Measurements from ENCODE around the gene ARFGAP3. TPM values are rescaled to one million over a fixed set of nuclear protein-coding genes. Genes with fewer than 3 reads are reported as not detected.

The ARFGAP3 gene
- total RNA-seq, 1 experiment from 2014 or later: 15.0 TPM

DNA sequence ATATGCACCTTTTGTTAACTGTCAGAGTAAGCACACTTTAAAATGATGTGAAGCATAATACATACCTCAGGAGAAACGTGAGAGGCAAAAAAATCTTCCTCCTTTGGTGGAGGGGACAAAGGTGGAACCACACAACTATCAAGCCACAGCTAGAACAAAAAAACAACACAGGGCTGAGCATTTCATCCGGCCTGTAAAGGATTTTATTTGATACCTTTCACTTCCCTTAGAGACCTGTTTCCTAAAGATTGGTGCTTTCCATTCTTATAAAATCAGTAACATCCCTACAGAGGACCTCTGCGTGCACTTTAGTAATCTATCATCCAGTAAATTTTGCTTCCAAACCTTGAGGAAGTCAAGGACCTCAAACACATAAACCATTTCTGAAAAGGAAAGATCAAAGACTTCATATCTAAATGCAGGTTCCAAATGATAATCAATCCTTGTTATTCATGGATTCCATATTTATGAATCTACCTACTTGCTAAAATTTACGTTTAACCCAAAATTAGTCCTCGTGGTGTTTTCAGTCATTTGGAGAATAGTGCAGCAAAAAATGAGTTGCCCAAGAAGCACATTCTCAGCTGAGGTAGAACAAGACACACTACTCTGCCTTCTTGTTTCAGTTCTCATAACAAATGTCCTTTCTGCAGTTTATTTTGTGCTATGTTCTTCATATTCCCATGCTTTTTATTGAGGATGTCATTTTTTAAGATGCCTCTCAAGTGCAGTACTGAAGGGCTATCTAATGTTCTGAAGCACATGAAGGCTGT lies 22.7 kb downstream of the ARFGAP3 start:
- Histone ChIP-seq H3K79me1 (ENCODE audit: insufficient read depth, low read depth, low read length, poor library complexity, severe bottlenecking) (no peaks in the 10 kb centered on the region), H2AFZ (ENCODE audit: low read length) (no peak overlapping the region), H3K79me2 (ENCODE audit: insufficient read depth, low read length) (no peaks in the 10 kb centered on the region), H2BK120ac (ENCODE audit: low read depth, low read length, poor library complexity, severe bottlenecking) (no peak overlapping the region), H2BK5ac (ENCODE audit: insufficient read length, low read length) (no peak overlapping the region), H4K5ac (ENCODE audit: insufficient read length, low read depth, low read length) (no peak overlapping the region), H3K4me2 (ENCODE audit: insufficient read depth, insufficient read length, low read length) (no peak overlapping the region), H3K18ac (ENCODE audit: insufficient read length, low read depth, low read length) (no peak overlapping the region), H3K23ac (ENCODE audit: insufficient read length, low read depth, low read length) (no peak overlapping the region), H3K56ac (ENCODE audit: insufficient read length, low read depth, low read length) (no peak overlapping the region), H2AK5ac (ENCODE audit: insufficient read length, low read length) (no peak overlapping the region), H4K8ac (replicated peaks; ENCODE audit: insufficient read length, low read depth, low read length) (no peak overlapping the region), H3K27ac (ENCODE audit: insufficient read length, low read depth, low read length) (no peak overlapping the region), H3K23me2 (ENCODE audit: insufficient read length, low read depth, low read length, poor library complexity, severe bottlenecking) (no peaks in the 10 kb centered on the region), H2BK15ac (ENCODE audit: low read depth, low read length) (no peak overlapping the region), H3K9me3 (ENCODE audit: control insufficient read depth, low read depth, low read length) (no peaks in the 10 kb centered on the region), H4K20me1 (ENCODE audit: control insufficient read depth, insufficient read depth, insufficient read length) (no peaks in the 10 kb centered on the region), H3K9ac (ENCODE audit: extremely low read depth, insufficient read length, low read length) (no peak overlapping the region), H3T11ph (ENCODE audit: low read length) (no peak overlapping the region), H2BK20ac (ENCODE audit: low read depth, low read length, poor library complexity, severe bottlenecking) (no peak overlapping the region), H4K91ac (ENCODE audit: insufficient read length, low read depth, low read length) (no peak overlapping the region), H3K27me3 (ENCODE audit: insufficient read depth, low read length) (no peaks in the 10 kb centered on the region), H3K14ac (ENCODE audit: insufficient read depth, low read length) (no peak overlapping the region), H2BK12ac (ENCODE audit: insufficient read length, low read depth, low read length) (no peak overlapping the region), H3K4ac (ENCODE audit: low read depth, low read length) (no peak overlapping the region), H3K4me1 (ENCODE audit: insufficient read depth, low read length) (no peaks in the 10 kb centered on the region)
- DNase-seq: no peak
- Mint-ChIP-seq H3K4me1 (no peaks in the 10 kb centered on the region), H3K9me3 (no peaks in the 10 kb centered on the region), H3K27me3 (ENCODE audit: low read depth) (no peaks in the 10 kb centered on the region), H3K36me3 (ENCODE audit: insufficient read depth in 1 of 3, low read depth in 3 of 3) (peaks cover 3 to 16% (median 8%) of the 10 kb centered on the region in 3 experiments; a peak in 5 of 7 replicates), H3K27ac (no peak overlapping the region), H3K4me3 (no peak overlapping the region)
- no peak for TF ChIP-seq CTCF (conservative IDR thresholded peaks at IDR 0.05)
- no CpG with 5 or more reads among the region's 5 CpGs for WGBS (ENCODE audit: extremely low coverage, insufficient read length, low lambda C conversion rate)

Measured in H9 (cell line).